ENCODE measurements around the gene CBX1. TPM values are rescaled to one million over a fixed set of nuclear protein-coding genes. Genes with fewer than 3 reads are reported as not detected.
A peak's percentile ranks its signal among the peaks of the same experiment; 100 is the strongest.

The CBX1 gene
- total and polyA plus RNA-seq, 10 of the 15 experiments (the other 5 are each of a cell fraction or from before 2014, with no cell fraction given): 11.8 to 99.2 (median 43.5) TPM

DNA sequence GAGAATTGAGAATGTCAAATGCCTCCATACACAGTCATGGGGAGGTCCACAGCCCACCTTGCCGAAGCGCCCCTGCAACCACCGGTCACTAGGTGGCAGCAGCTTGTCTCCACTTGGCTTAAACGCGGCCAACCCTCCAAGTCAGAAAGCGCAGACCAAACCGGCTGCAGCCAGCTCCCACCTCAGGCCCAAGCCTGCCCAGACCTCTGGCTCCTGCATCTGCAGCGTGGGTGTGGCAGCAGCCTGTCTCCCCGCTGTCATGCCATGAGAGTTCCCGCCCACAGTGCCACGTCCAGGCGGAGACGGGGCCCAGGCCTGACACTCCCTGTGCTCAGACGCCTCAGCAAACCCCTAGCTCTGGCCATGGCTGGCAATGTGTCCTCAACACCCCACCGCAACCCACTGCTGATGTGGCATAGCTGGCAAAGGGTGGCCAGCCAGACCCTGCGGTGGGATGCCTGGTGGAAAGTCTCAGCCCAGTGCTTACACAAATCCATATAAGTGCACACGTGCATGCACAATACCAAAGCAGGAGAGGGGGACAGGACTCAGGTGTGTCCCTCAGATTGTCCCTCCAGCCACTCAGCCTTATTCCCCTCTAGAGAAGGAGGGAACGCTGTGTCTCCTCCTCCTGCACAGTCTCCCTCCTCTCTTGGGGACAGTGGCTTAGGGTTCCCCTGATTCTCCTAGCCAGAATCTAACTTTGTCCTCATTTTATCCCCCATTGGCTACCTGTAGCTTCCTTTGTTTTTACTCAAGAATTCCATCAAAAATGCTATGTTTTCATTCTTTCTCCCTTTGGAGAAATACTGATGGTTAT lies 74.6 kb downstream of the CBX1 start (continued):
- TF ChIP-seq ZZZ3 (IDR thresholded peaks at IDR 0.05; ENCODE audit: control insufficient read depth, insufficient read length, low read depth) (no peak), SMC3 (IDR thresholded peaks at IDR 0.05; ENCODE audit: borderline replicate concordance, low read length) (peak; percentile 92), NKRF (conservative IDR thresholded peaks at IDR 0.05) (no peak), LARP7 (IDR thresholded peaks at IDR 0.05) (peak; percentile 70; the same call in 1 of the 2 replicates), POU2F2 (IDR thresholded peaks at IDR 0.05; ENCODE audit: borderline replicate concordance, low read depth, low read length) (0 out of 3 replicates have a peak, but pooled peaks have one; percentile 31), HDGF (IDR thresholded peaks at IDR 0.05) (peak; percentile 77; the same call in 1 of the 2 replicates), TCF12 (IDR thresholded peaks at IDR 0.05; ENCODE audit: low read depth, low read length) (no peak), WRNIP1 (IDR thresholded peaks at IDR 0.05; ENCODE audit: borderline replicate concordance, low read depth, low read length) (no peak), SUZ12 (IDR thresholded peaks at IDR 0.05; ENCODE audit: unreplicated experiment) (no peak), ZNF592 (IDR thresholded peaks at IDR 0.05) (no peak), HDAC2 (IDR thresholded peaks at IDR 0.05) (no peak), RCOR1 (conservative IDR thresholded peaks at IDR 0.05; ENCODE audit: low read depth, low read length) (no peak)
